HG03039 (cell line): ENCODE results near the gene CBFA2T3.
"Not testable (repeated sequence)": the region's sequence is repeated elsewhere in the genome, so short reads cannot be mapped to it uniquely, and the experiment has no call there.

Source experiments
- ATAC-seq: cut with Tn5 transposase; IDR thresholded peaks from one replicate; pipeline ENCODE4 v1.9.1; 2021; ENCODE audit warnings: mild to moderate bottlenecking, moderate library complexity; ENCODE audit not compliant: unreplicated experiment

The CBFA2T3 gene

GRCh38 chr16:88894681-88895300, 82.2 kb downstream of the CBFA2T3 start:
- no peak for ATAC-seq

GRCh38 chr16:88894266-88894665, 82.7 kb downstream of the CBFA2T3 start:
- ATAC-seq, result not testable (repeated sequence)

- ATAC-seq, result no peak
Measured at GRCh38 chr16:88893127-88893968, 83.7 kb downstream of the CBFA2T3 start.

GRCh38 chr16:88892065-88892464, 84.9 kb downstream of the CBFA2T3 start:
- ATAC-seq, result no peak

GRCh38 chr16:88891083-88891482, 85.9 kb downstream of the CBFA2T3 start:
- ATAC-seq, result no peak

- ATAC-seq, result not testable (repeated sequence)
Measured at GRCh38 chr16:88889702-88890352, 87.2 kb downstream of the CBFA2T3 start.

- no peak for ATAC-seq
Measured at GRCh38 chr16:88888461-88889387, 88.3 kb downstream of the CBFA2T3 start.

- ATAC-seq, result no peak
Measured at GRCh38 chr16:88888057-88888456, 89.0 kb downstream of the CBFA2T3 start.

- ATAC-seq, result no peak
Measured at GRCh38 chr16:88886845-88887521, 90.0 kb downstream of the CBFA2T3 start.

- no peak for ATAC-seq
Measured at GRCh38 chr16:88886420-88886844, 90.6 kb downstream of the CBFA2T3 start.

- no peak for ATAC-seq
Measured at GRCh38 chr16:88885693-88886280, 91.2 kb downstream of the CBFA2T3 start.

GRCh38 chr16:88884569-88885271, 92.3 kb downstream of the CBFA2T3 start:
- ATAC-seq, result no peak

- ATAC-seq, result no peak
Measured at GRCh38 chr16:88883946-88884345, 93.1 kb downstream of the CBFA2T3 start.

GRCh38 chr16:88883117-88883895, 93.7 kb downstream of the CBFA2T3 start:
- no peak for ATAC-seq

- ATAC-seq, result no peak
Measured at GRCh38 chr16:88882358-88883030, 94.5 kb downstream of the CBFA2T3 start.

- ATAC-seq, result no peak
Measured at GRCh38 chr16:88881675-88882357, 95.2 kb downstream of the CBFA2T3 start.

- no peak for ATAC-seq
Measured at GRCh38 chr16:88881007-88881615, 95.9 kb downstream of the CBFA2T3 start.
